NK-92 treated with Interleukin-12 subunit alpha and Interleukin-12 subunit beta, amount 100 ng/mL, for 24 hours (cell line): ENCODE measurements around the gene CXXC5.

Experiments used
- DNase-seq: peaks from one replicate; lab custom pipeline; 2025; lab: John Stamatoyannopoulos, UW

Gene CXXC5

GRCh38 chr5:139651043-139651834 lies 3.1 kb downstream of the CXXC5 start:
- no peak for DNase-seq

GRCh38 chr5:139651853-139652787 lies 4.0 kb downstream of the CXXC5 start:
- no peak for DNase-seq

GRCh38 chr5:139652788-139653241 lies 4.7 kb downstream of the CXXC5 start:
- DNase-seq = no peak

GRCh38 chr5:139653616-139654015 lies 5.5 kb downstream of the CXXC5 start:
- no peak for DNase-seq

GRCh38 chr5:139654464-139654863 lies 6.3 kb downstream of the CXXC5 start:
- DNase-seq = no peak

GRCh38 chr5:139654871-139655491 lies 6.8 kb downstream of the CXXC5 start:
- DNase-seq = no peak

GRCh38 chr5:139655727-139656271 lies 7.7 kb downstream of the CXXC5 start:
- DNase-seq = no peak

GRCh38 chr5:139657363-139658321 lies 9.5 kb downstream of the CXXC5 start:
- DNase-seq = no peak

- DNase-seq = no peak
Measured at GRCh38 chr5:139658501-139658927, 10.4 kb downstream of the CXXC5 start.

- no peak for DNase-seq
Measured at GRCh38 chr5:139658928-139659667, 10.9 kb downstream of the CXXC5 start.

- DNase-seq = no peak
Measured at GRCh38 chr5:139659695-139660101, 11.5 kb downstream of the CXXC5 start.

- no peak for DNase-seq
Measured at GRCh38 chr5:139660105-139660922, 12.2 kb downstream of the CXXC5 start.

GRCh38 chr5:139660923-139661814 lies 13.0 kb downstream of the CXXC5 start:
- DNase-seq = no peak

- DNase-seq = no peak
Measured at GRCh38 chr5:139662617-139663016, 14.5 kb downstream of the CXXC5 start.

GRCh38 chr5:139663207-139664085 lies 15.3 kb downstream of the CXXC5 start:
- no peak for DNase-seq

GRCh38 chr5:139664086-139664693 lies 16.0 kb downstream of the CXXC5 start:
- no peak for DNase-seq
